ENCODE data around the gene CDCA4. TPM values are rescaled to one million over a fixed set of nuclear protein-coding genes. Genes with fewer than 3 reads are reported as not detected.

Gene CDCA4
- total RNA-seq, result 10 to 100 TPM; 12.7 to 44.6 TPM

GRCh38 chr14:105020815-105021655 is at the start of gene CDCA4:
Gene CDCA4 (minus strand): TSS chr14:105021083. CDS start chr14:105011929, 9,154 bp downstream.

GRCh38 chr14:105065280-105066228 is 44.7 kb upstream of the CDCA4 start, which contains the start of gene GPR132:
Gene GPR132 (minus strand): TSS chr14:105065430. CDS start chr14:105055420, 10,010 bp downstream.

GRCh38 chr14:104985675-104986486 is 35.0 kb downstream of the CDCA4 start, which contains the start of gene CLBA1:
Gene CLBA1 (plus strand): TSS chr14:104985788. CDS start chr14:104986432, 644 bp downstream.

DNA sequence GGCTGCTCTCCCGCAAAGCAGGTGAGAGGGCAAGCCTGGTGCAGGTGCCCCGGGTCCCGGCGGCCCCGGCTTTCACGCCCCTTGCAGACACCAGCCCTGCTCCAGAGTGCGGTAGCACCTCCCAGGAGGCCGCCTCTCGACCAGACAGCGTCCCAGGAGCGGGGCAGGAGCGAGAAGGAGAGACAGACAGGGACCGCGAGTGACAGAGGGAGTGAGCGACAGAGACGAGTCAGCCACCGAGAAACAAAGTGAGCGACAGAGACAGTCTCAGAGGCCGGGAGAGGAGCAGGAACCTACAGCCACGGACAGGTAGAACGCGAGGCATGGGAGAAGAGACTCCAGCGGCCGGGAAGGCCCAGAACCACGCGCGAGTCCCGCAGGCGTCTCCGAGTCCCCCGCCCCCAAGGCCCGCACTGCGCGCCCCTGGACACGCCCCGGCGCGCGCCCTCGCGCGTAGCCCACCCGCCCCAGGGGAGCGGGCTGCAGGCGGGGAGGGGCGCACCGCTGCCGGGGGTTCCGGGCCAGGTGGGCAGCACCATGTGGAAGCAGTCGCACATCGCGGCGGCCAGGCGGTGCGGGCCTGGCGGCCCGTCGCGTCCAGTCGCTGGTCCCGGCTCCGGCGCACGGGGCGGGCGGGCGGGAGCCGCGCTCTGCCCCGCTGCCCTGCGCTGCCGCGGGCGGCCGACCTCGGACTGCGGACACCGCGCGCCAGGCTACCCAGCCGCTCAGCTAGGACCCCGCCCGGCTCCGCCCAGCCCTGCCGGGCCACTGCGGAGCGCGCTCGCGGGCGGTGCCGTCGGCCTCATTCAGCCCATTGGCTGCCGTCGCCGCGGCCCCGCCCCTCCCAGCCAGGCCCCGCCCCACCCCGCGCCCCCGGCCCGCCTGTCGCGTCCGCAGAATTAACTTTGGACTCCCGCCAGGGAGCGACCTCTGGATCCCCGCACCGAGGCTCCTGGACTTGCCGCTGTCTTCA is 42.9 kb downstream of the CDCA4 start, which contains the start of gene AHNAK2:
AHNAK2 (minus strand) TSS at position 694 of the 973 bp plus-strand sequence; CDS start at position 557, 137 bp downstream.

Other genes with a start within 250 kb of the CDCA4 start
- 100 to 1,000 TPM; 172 to 335 TPM for gene AKT1, start 225.3 kb downstream of the CDCA4 start, total RNA-seq
- 1 to 10 TPM; 6.5 to 8.0 TPM for gene ZBTB42, start 220.0 kb downstream of the CDCA4 start, total RNA-seq
- gene CEP170B, start 155.8 kb downstream of the CDCA4 start, total RNA-seq, result 10 to 100 TPM; 12.0 to 16.0 TPM
- gene PLD4, start 96.2 kb downstream of the CDCA4 start, total RNA-seq, result under 1 TPM in 1 of 2 donors, not detected in 1; 0.33 TPM
- gene AHNAK2, start 42.7 kb downstream of the CDCA4 start, total RNA-seq, result 1 to 10 TPM; 3.7 to 4.5 TPM
- 1 to 10 TPM; 9.3 to 10.0 TPM for gene CLBA1, start 35.3 kb downstream of the CDCA4 start, total RNA-seq
- gene GPR132, start 44.3 kb upstream of the CDCA4 start, total RNA-seq, result not detected
- gene JAG2, start 147.7 kb upstream of the CDCA4 start, total RNA-seq, result 1 to 10 TPM in 1 of 2 donors, under 1 TPM in 1; 0.67 to 1.0 TPM
- gene NUDT14, start 160.2 kb upstream of the CDCA4 start, total RNA-seq, result 10 to 100 TPM; 13.7 to 34.8 TPM
- 10 to 100 TPM; 34.4 to 41.3 TPM for gene BTBD6, start 227.4 kb upstream of the CDCA4 start, total RNA-seq